Ishikawa (cell line): Measurements from ENCODE around the gene C10orf143.

Experiments
- CEBPB ChIP-seq: IDR thresholded peaks from 2 replicates; pipeline ENCODE4 v1.6.1; 2012
- CREB1 ChIP-seq: IDR thresholded peaks from 2 replicates; pipeline ENCODE4 v1.6.1; 2012; ENCODE audit warnings: low read depth
- EGR1 ChIP-seq: IDR thresholded peaks from 2 replicates; pipeline ENCODE4 v1.6.1; 2012
- EP300 ChIP-seq: IDR thresholded peaks from 2 replicates; pipeline ENCODE4 v1.6.1; 2012; ENCODE audit warnings: borderline replicate concordance
- FOXM1 ChIP-seq: IDR thresholded peaks from 2 replicates; pipeline ENCODE4 v1.6.1; 2012; ENCODE audit warnings: low read depth, borderline replicate concordance
- MAX ChIP-seq: IDR thresholded peaks from 2 replicates; pipeline ENCODE4 v1.6.1; 2012
- RAD21 ChIP-seq: IDR thresholded peaks from 2 replicates; pipeline ENCODE4 v1.6.1; 2012; ENCODE audit warnings: low read depth
- REST ChIP-seq: IDR thresholded peaks from 2 replicates; pipeline ENCODE4 v1.6.1; 2012; ENCODE audit warnings: low read depth, mild to moderate bottlenecking
- TAF1 ChIP-seq: IDR thresholded peaks from 2 replicates; pipeline ENCODE4 v1.6.1; 2012; ENCODE audit warnings: low read depth, mild to moderate bottlenecking
- TCF12 ChIP-seq: IDR thresholded peaks from 2 replicates; pipeline ENCODE4 v1.6.1; 2012; ENCODE audit warnings: low read depth
- TEAD4 ChIP-seq: IDR thresholded peaks from 2 replicates; pipeline ENCODE4 v1.6.1; 2012
- USF1 ChIP-seq: IDR thresholded peaks from 2 replicates; pipeline ENCODE4 v1.6.1; 2012
- YY1 ChIP-seq: IDR thresholded peaks from 2 replicates; pipeline ENCODE4 v1.6.1; 2012; ENCODE audit warnings: low read depth
- ZBTB7A ChIP-seq: IDR thresholded peaks from 2 replicates; pipeline ENCODE4 v1.6.1; 2012; ENCODE audit warnings: low read depth

- TF ChIP-seq CEBPB (no peak), MAX (no peak), EP300 (no peak), REST (no peak), TAF1 (no peak), TCF12 (no peak), TEAD4 (no peak), RAD21 (no peak), USF1 (no peak), EGR1 (no peak), ZBTB7A (no peak), FOXM1 (no peak), CREB1 (no peak), YY1 (no peak)
Observed at GRCh38 chr10:130037169-130037661, 73.4 kb downstream of the C10orf143 start.
